K562 (cell line): Measurements from ENCODE around the gene AURKB. TPM values are rescaled to one million over a fixed set of nuclear protein-coding genes. Genes with fewer than 3 reads are reported as not detected.

ENCODE experiments used
- ARID4B ChIP-seq: sonication (generic); formaldehyde crosslinking; IDR thresholded peaks from 2 replicates; pipeline ENCODE4 v1.8.0; 2022; ENCODE audit warnings: mild to moderate bottlenecking, missing genetic modification reagents
- CREB3L1 ChIP-seq: fragments of 450-650 bp; IDR thresholded peaks from 2 replicates; pipeline ENCODE4 v1.6.1; 2014; ENCODE audit warnings: low read depth, mild to moderate bottlenecking, moderate library complexity, borderline replicate concordance
- CREM ChIP-seq: IDR thresholded peaks from 2 replicates; pipeline ENCODE4 v1.6.1; 2014; ENCODE audit warnings: antibody characterized with exemption, low read depth
- E2F1 ChIP-seq: sonication (generic); formaldehyde crosslinking; IDR thresholded peaks from 2 replicates; pipeline ENCODE4 v1.8.1; 2023; ENCODE audit warnings: mild to moderate bottlenecking, missing genetic modification reagents, moderate library complexity
- IFI16 ChIP-seq: fragments of 250-450 bp; sonication (Bioruptor Pico); IDR thresholded peaks from 2 replicates; pipeline ENCODE4 v2.1.2; 2022; ENCODE audit warnings: mild to moderate bottlenecking, inconsistent platforms
- PTBP1 ChIP-seq: fragments of 200-400 bp; formaldehyde crosslinking; IDR thresholded peaks from 2 replicates; pipeline ENCODE4 v1.6.1; 2017; ENCODE audit warnings: low read depth, low read length
- SETDB1 ChIP-seq: IDR thresholded peaks from one replicate; pipeline ENCODE4 v1.6.1; 2012; ENCODE audit warnings: low read length, control low read depth, inconsistent platforms
- STAT6 ChIP-seq: sonication (generic); formaldehyde crosslinking; IDR thresholded peaks from 2 replicates; pipeline ENCODE4 v1.8.1; 2023; ENCODE audit warnings: mild to moderate bottlenecking, missing genetic modification reagents
- TAF1 ChIP-seq: IDR thresholded peaks from 2 replicates; pipeline ENCODE4 v1.6.1; 2011; ENCODE audit warnings: mild to moderate bottlenecking, low read length, moderate library complexity; ENCODE audit not compliant: insufficient read depth, control insufficient read depth, severe bottlenecking; ENCODE audit errors: extremely low read depth
- ZBTB12 ChIP-seq: fragments of 250-450 bp; sonication (Bioruptor Pico); IDR thresholded peaks from 2 replicates; pipeline ENCODE4 v1.4.0; 2020
- ZNF224 ChIP-seq: sonication (generic); formaldehyde crosslinking; IDR thresholded peaks from 2 replicates; pipeline ENCODE4 v1.8.0; 2022; ENCODE audit warnings: mild to moderate bottlenecking, missing genetic modification reagents
- ZNF512 ChIP-seq: IDR thresholded peaks from 2 replicates; pipeline ENCODE4 v1.6.1; 2016; ENCODE audit warnings: missing genetic modification characterization, missing compliant biosample characterization
- polyA plus RNA-seq, 8 experiments: library from polyadenylated mRNA; depleted of rRNA in 4 of 8; stranded (reverse) in 5 of 8; unstranded in 3 of 8; fragments of >200 nt; fragmentation: Nextera tagmentation in 2 of 8; fragmentation: Illumina TruSeq in 1 of 8; extraction: Ambion mirVana in 2 of 8; extraction: Trizol in 1 of 8; gene quantifications; 2 replicates each; pipeline versions ENCODE4 v1.2.1 to v1.2.3, GENCODE V29; 2011 to 2014; ENCODE audit warnings: inconsistent platforms in 1 of 8, missing spikeins in 1 of 8
- total RNA-seq, 7 experiments: library from RNA; depleted of rRNA in 6 of 7; stranded (reverse); fragments of >200 nt in 6 of 7; fragmentation: Illumina TruSeq in 2 of 7; extraction: Trizol in 2 of 7; gene quantifications; 2 replicates each; pipeline versions ENCODE4 v1.2.1 to v1.2.3, GENCODE V29; 2011 to 2021; ENCODE audit warnings: low replicate concordance in 1 of 7

Gene AURKB
- total and polyA plus RNA-seq, 9 of the 15 experiments (the other 6 are each of a cell fraction or from before 2014, with no cell fraction given), result 27.2 to 114 (median 74.8) TPM

- peak; percentile 96 for TF ChIP-seq ARID4B
- TF ChIP-seq ZNF512, result no peak
- TF ChIP-seq PTBP1, result 0 out of 2 replicates have a peak, but pooled peaks have one; percentile 26
- peak; percentile 95 for TF ChIP-seq E2F1 (CRISPR knock-in tag)
- TF ChIP-seq ZNF224, result no peak
- TF ChIP-seq CREB3L1, result peak; percentile 88; the same call in 1 of the 2 replicates
- peak; percentile 63; the same call in 1 of the 2 replicates for TF ChIP-seq ZBTB12 (CRISPR knock-in tag)
- TF ChIP-seq STAT6, result 0 out of 2 replicates have a peak, but pooled peaks have one; percentile 64
- TF ChIP-seq SETDB1, result no peak
- TF ChIP-seq TAF1, result peak; percentile 71
- TF ChIP-seq CREM, result peak; percentile 70
- no peak for TF ChIP-seq IFI16 (CRISPR knock-in tag)
These were observed at the start of gene AURKB (continued) for GRCh38 chr17:8209907-8210760.
